IPS-18a (cell line): ENCODE data around the gene MAPK8.

Source experiments
- H3K27ac ChIP-seq: one replicate; pipeline ENCODE4 v1.5.1; 2013; ENCODE audit warnings: low read length
- H3K27me3 ChIP-seq: one replicate; pipeline ENCODE4 v1.6.1; 2013; ENCODE audit warnings: mild to moderate bottlenecking, low read length; ENCODE audit not compliant: control insufficient read depth, insufficient read depth
- H3K36me3 ChIP-seq: one replicate; pipeline ENCODE4 v1.6.1; 2013; ENCODE audit warnings: low read depth, low read length; ENCODE audit not compliant: control insufficient read depth
- H3K4me1 ChIP-seq: one replicate; pipeline ENCODE4 v1.6.1; 2013; ENCODE audit warnings: low read depth, low read length; ENCODE audit not compliant: control insufficient read depth
- H3K4me3 ChIP-seq: one replicate; pipeline ENCODE4 v1.5.1; 2013; ENCODE audit warnings: low read length
- H3K9ac ChIP-seq: one replicate; pipeline ENCODE4 v1.6.1; 2013; ENCODE audit warnings: mild to moderate bottlenecking, low read length, moderate library complexity
- H3K9me3 ChIP-seq: one replicate; pipeline ENCODE4 v1.6.1; 2013; ENCODE audit warnings: low read depth, low read length; ENCODE audit not compliant: control insufficient read depth

Gene MAPK8

GRCh38 chr10:48453451-48454301 lies 147.2 kb downstream of the MAPK8 start:
- no peak overlapping the region for H3K9ac ChIP-seq
- no peaks in the 10 kb centered on the region for H3K9me3 ChIP-seq
- no peaks in the 10 kb centered on the region for H3K4me1 ChIP-seq
- H3K27ac ChIP-seq: no peak overlapping the region
- no peaks in the 10 kb centered on the region for H3K36me3 ChIP-seq
- no peak overlapping the region for H3K4me3 ChIP-seq
- no peaks in the 10 kb centered on the region for H3K27me3 ChIP-seq

- Histone ChIP-seq H3K36me3 (no peaks in the 10 kb centered on the region), H3K9me3 (no peaks in the 10 kb centered on the region), H3K4me1 (no peaks in the 10 kb centered on the region), H3K4me3 (no peak overlapping the region), H3K27ac (no peak overlapping the region), H3K9ac (no peak overlapping the region), H3K27me3 (no peaks in the 10 kb centered on the region)
Observed at GRCh38 chr10:48454302-48455054, 148.0 kb downstream of the MAPK8 start.

DNA sequence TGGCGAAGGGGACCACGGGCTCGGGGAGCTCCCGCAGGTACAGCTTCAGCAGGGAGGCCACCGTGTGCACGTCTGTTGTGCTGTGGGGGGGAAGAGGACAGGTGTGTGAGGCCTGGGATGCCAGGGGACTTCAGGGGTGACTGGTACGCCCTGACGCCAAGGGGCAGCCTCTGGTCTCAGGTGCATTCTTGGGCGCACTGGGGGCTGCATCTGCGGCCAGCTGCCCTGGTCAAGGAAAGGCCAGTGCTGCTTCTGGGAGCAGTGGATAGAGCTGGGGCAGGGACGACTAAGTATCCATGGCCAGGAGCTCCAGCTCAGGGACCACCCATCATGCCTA lies 148.5 kb downstream of the MAPK8 start:
- Histone ChIP-seq H3K4me1 (no peaks in the 10 kb centered on the region), H3K9me3 (no peaks in the 10 kb centered on the region), H3K4me3 (no peak overlapping the region), H3K27me3 (no peaks in the 10 kb centered on the region), H3K27ac (no peak overlapping the region), H3K9ac (no peak overlapping the region), H3K36me3 (no peaks in the 10 kb centered on the region)

DNA sequence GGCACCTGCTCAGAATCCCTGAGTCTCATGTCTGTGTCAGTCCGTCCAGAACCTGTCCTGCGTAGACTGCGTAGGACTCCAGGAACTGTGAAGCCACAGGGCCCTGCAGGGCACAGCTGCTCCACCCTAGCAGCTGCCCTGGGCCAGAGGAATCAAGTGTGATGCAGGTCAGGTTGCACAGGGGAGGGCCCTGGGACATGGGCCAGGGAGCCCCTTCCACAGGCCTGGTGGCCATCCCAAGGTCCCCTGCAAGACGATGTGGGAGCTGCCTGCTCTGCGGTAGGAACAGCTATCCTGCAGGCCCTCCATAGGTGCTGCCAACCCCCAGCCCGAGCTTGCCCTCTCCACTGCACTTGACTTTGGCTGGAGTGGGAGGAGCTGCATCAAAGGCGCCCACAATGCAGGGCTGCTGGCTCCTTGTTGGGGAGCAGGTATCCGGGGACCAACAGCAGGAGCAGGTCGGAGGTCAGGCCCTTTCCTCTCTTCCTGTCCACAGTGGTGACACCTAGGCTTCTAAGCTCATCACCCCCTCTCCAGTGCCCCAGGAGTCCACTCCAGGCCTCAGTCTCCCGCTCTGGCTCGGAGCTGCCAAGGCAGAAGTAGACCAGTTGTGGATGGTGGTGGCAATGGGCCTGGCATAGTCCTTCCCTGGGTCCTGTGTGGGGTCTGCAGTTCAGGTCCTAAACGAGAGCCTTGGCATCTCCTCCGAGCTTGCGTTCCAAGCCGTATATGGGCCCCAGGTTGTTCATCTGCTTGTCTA lies 149.1 kb downstream of the MAPK8 start:
- Histone ChIP-seq H3K9me3 (no peaks in the 10 kb centered on the region), H3K9ac (no peak overlapping the region), H3K36me3 (no peaks in the 10 kb centered on the region), H3K4me3 (no peak overlapping the region), H3K4me1 (no peaks in the 10 kb centered on the region), H3K27me3 (no peaks in the 10 kb centered on the region), H3K27ac (no peak overlapping the region)

DNA sequence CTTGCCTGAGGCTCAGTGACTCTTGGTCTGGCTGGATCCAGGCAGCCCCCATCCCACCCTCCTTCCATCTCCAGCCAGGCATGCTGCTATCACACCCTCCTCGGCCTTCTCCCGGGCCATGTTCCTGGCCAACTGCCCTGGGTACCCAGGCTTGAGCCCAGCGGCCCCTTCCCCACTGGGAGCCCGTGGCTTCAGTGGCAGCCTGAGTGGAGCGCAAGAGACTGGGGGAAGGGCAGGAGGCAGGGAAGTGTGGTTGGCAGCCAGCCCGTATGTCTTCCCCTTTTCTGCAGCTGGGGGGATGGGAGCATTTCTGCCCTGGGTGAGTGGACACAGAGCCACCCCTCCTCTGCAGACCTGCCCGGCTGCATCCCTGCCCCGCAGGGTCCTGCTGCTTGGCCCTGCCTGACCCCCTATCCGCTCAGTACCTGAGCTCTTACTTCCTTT lies 149.9 kb downstream of the MAPK8 start:
- H3K4me1 ChIP-seq: no peaks in the 10 kb centered on the region
- no peak overlapping the region for H3K9ac ChIP-seq
- no peak overlapping the region for H3K27ac ChIP-seq
- H3K4me3 ChIP-seq: no peak overlapping the region
- no peaks in the 10 kb centered on the region for H3K27me3 ChIP-seq
- H3K9me3 ChIP-seq: no peaks in the 10 kb centered on the region
- H3K36me3 ChIP-seq: no peaks in the 10 kb centered on the region

DNA sequence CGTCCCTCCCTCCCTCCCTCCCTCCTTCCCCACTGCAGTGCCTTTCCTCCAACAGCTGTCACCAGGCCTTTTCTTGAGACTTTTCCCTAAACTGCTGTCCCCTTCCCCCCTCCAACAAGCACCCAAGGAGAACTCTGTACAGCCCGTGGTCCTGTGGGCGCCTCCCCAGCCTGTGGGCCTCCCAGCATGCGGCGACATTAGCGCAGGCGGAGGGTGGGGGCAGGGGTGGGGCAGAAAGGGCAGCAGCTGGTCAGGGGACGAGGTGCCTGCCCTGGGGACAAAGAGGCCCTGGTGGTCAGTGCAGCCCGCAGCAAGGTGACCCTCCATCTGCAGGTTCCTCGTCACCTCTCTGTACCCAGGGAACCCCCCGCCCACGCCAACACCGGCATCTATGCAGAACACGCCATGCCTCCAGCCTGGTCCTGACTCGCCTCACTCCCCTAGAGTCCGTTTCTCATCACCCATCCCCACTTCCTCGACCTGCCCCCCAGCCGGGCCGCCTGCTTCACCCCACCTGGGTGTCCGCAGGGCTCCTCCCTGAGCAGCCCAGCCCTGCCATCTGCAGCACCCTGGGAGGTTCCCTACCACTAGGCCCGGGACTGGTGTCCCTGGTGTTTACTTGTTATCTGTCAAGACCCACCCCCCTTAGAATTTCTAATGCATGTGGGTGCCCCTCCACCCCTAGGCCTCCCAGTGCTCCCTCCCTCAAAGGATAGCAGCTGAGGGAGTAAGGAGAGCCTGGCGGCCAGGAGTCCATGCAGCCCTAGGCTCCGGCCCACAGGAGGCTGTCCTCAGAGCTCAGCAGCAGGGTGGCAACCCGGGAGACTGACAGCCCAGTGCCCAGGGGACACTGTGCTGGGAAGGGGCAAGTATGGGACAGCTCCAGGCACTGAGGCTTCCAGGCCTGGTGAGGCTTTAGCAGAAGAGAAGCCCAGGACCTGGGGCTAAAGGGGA lies 150.6 kb downstream of the MAPK8 start:
- Histone ChIP-seq H3K4me3 (no peak overlapping the region), H3K27me3 (no peaks in the 10 kb centered on the region), H3K9ac (no peak overlapping the region), H3K4me1 (no peaks in the 10 kb centered on the region), H3K27ac (no peak overlapping the region), H3K9me3 (no peaks in the 10 kb centered on the region), H3K36me3 (no peaks in the 10 kb centered on the region)

DNA sequence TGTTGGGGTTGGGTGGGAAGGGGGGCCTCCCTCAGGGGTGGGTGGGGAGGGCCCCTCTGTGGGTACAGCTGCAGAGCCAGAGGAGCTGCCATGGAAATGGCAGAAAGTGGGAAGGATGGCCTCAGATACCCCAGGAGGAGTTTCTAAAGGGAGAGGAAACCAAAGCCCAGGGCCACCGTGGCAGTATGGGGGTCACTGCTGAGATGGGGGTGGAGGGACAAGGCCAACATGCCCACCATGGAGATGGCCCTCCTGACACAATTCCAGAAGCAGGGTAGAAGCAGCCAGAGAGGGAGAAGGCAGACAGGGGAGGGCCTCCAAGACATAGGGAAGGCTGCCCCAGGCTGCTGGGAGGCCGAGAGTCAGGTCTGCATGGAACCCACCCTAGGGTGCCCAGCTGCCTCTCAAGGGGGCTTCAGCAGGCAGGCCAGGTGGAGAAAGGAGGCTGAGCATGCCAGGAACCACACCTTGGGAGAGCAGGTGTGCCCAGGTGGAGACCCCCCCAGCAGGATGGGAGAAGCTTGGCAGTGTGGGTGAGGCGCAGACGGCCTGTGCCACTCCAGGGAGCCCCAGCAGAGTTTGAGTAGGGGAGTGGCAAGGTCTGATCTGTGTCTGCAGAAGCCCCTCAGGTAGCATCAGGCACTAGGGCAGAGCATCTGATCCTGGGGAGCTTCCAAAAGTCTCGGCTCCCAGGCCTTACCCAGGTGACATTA lies 151.6 kb downstream of the MAPK8 start:
- no peak overlapping the region for H3K9ac ChIP-seq
- H3K27ac ChIP-seq: no peak overlapping the region

DNA sequence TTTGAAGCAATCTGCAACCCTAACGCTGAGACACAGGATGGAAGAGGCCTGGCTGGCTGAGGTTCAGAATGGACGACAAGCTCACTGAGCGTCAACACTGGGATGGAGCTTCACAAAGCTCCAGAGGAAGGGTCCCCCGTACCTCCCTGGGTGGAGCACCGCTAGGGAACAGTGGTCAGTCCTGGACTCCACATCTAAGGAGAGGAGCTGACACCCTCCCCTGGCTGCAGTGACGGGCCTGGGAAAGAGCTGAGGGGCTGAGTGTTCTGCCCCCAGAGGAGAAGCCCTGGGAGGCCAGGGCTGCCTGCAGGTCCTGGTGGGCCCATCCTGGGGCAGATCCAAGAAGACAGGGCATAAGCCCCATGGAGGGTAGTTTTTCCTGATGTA lies 152.2 kb downstream of the MAPK8 start:
- Histone ChIP-seq H3K27ac (no peak overlapping the region), H3K36me3 (no peaks in the 10 kb centered on the region), H3K9ac (no peak overlapping the region), H3K4me1 (no peaks in the 10 kb centered on the region), H3K27me3 (no peaks in the 10 kb centered on the region), H3K4me3 (no peak overlapping the region), H3K9me3 (no peaks in the 10 kb centered on the region)

More for the DNA sequence above, 151.6 kb downstream of the MAPK8 start:
- Histone ChIP-seq H3K27me3 (no peaks in the 10 kb centered on the region), H3K4me1 (no peaks in the 10 kb centered on the region), H3K36me3 (no peaks in the 10 kb centered on the region), H3K4me3 (no peak overlapping the region), H3K9me3 (no peaks in the 10 kb centered on the region)

DNA sequence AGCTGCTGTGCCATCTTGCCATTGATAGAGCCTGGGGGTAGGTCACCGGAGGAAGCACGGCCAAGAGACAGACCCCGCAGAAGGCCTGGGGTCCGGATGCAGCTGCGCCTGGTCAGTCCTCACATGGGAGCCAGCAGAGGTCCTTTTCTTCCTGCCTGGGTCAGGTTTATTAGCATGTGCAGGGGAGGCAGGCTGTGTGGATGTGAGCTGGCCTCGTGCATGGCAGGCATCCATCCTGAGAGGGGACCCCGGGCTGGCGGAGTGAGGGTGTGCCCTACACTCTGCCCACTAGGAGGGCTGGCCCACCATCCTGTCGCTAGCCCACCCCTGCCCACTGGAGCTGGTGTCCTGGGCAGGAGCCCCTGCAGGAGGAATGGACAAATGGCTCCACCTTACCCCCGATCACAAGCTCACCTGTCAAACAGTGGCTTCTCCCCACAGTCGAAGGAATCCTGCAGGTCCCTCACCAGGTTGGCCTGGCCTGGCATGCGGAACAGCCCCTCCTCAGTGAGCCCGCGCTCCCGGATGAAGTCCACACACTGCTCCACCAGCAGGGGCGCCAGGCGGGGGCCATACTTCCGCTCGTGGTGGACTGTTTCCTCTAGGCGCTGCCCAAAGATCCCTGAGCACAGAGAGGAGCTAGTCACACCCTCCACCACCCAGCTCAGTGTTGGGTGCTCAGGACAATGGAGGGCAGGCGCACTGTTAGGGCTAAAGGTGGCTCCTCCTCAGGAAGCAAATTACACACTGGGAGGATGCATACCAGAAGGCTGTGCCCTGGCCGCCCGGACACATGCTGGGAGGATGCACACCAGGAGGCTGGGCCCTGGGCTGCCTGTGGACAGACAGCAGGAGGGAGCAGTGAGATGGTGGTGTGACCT lies 153.0 kb downstream of the MAPK8 start:
- Histone ChIP-seq H3K27me3 (no peaks in the 10 kb centered on the region), H3K4me3 (no peak overlapping the region), H3K9me3 (no peaks in the 10 kb centered on the region), H3K9ac (no peak overlapping the region), H3K27ac (no peak overlapping the region), H3K4me1 (no peaks in the 10 kb centered on the region), H3K36me3 (no peaks in the 10 kb centered on the region)

DNA sequence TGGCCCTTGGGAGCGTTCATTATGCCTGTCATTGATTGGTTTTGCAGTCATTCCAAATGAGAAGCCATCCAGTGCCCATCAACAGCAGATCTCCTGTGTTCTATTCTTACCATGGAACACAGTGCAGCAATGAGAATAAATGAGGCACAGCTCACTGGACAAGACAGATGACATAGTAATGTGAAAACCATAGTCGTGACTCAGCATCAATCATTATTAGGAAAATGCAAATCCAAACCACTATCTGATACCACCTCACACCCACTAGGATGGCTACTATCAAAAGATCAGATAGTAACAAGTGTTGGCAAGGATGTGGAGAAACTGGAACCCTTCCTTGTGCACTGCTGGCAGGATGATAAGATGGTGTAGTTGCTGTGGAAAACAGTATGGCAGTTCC lies 153.7 kb downstream of the MAPK8 start:
- Histone ChIP-seq H3K9ac (no peak overlapping the region), H3K4me1 (no peaks in the 10 kb centered on the region), H3K36me3 (no peaks in the 10 kb centered on the region)

More for the DNA sequence above, 153.7 kb downstream of the MAPK8 start:
- Histone ChIP-seq H3K27ac (no peak overlapping the region), H3K27me3 (no peaks in the 10 kb centered on the region), H3K4me3 (no peak overlapping the region), H3K9me3 (no peaks in the 10 kb centered on the region)
